Pancreas (tissue), 10 donors: ENCODE measurements around the gene MTG2. TPM values are rescaled to one million over a fixed set of nuclear protein-coding genes. Genes with fewer than 3 reads are reported as not detected.

Experiments
- ATAC-seq, 4 donors: fragments of 200-7000 bp; cut with Tn5 transposase; one replicate each; pipeline versions ENCODE4 v1.8.0 to v1.9.1; 2020; ENCODE audit warnings: mild to moderate bottlenecking in 4 of 4, moderate library complexity in 4 of 4
- DNase-seq, 6 donors: peaks; one replicate each; pipeline ENCODE4 v3.0.0-alpha.2; 2020
- FAIRE-seq: peaks from 2 replicates; lab custom pipeline; 2012; peaks lifted over from hg19 to GRCh38; lab: Jason Lieb, UNC
- H3K27ac ChIP-seq, 4 donors: fragments of 200-600 bp; sonication (generic); 1 replicate in 3 of 4; 2 replicates in 1 of 4; pipeline versions ENCODE4 v1.5.0 to v1.8.0; 2020
- H3K27me3 ChIP-seq, 4 donors: fragments of 200-600 bp; one replicate each; pipeline ENCODE4 v1.8.0; 2021
- H3K36me3 ChIP-seq, 3 donors: fragments of 200-600 bp; sonication (generic) in 1 of 3; one replicate each; pipeline versions ENCODE4 v1.5.0 to v1.8.0; 2020 to 2021
- H3K4me1 ChIP-seq, 3 donors: fragments of 200-600 bp; one replicate each; pipeline ENCODE4 v1.8.0; 2021
- H3K4me3 ChIP-seq, 4 donors: fragments of 200-600 bp; sonication (generic) in 2 of 4; one replicate each; pipeline versions ENCODE4 v1.5.0 to v1.8.0; 2020 to 2021
- H3K9me3 ChIP-seq, 4 donors: fragments of 200-600 bp; one replicate each; pipeline ENCODE4 v1.8.0; 2021
- WGBS, 2 donors: extraction: QIAGEN DNeasy Blood & Tissue Kit; methylation state at CpG; one replicate each; pipeline ENCODE4 v1.1.7; 2013; 5-methylcytosine and 5-hydroxymethylcytosine counted together
- intact Hi-C, 3 donors: fragments of 100-400 bp; cut with DNase I; formaldehyde crosslinking; loops; one replicate each; pipeline versions ENCODE4 v1.11.1 to v1.14.2; 2022
- polyA plus RNA-seq, 2 donors: library from polyadenylated mRNA; stranded (reverse); fragments of 200-250 nt; gene quantifications; one replicate each; pipeline ENCODE4 v1.2.3, GENCODE V29; 2013
- total RNA-seq, 6 donors: library from RNA; stranded (reverse); fragmentation: NEBNext Ultra II Directional in 4 of 6; extraction: Animal tissue kit (Norgen Biotek cat#: 25700) in 4 of 6; gene quantifications; one replicate each; pipeline versions ENCODE4 v1.2.1 to v1.2.4, GENCODE V29; 2021 to 2023
- TF ChIP-seq, protein P1 (sequence below), 4 donors: fragments of 200-600 bp; sonication (generic) in 3 of 4; IDR thresholded peaks; one replicate each; pipeline versions ENCODE4 v1.5.0 to v1.8.0; 2021; ENCODE audit warnings: antibody characterized with exemption in 4 of 4
- donor health status: healthy with polysubstance abuse.
- donor health status: DM: no; HTN: no; CAD: no; lungs with moderate emphysema.
- donor health status: DM: no; HTN: no; CAD: no.
- donor health status: control.
- donor health status: control.
- donor health status: Bipolar disorder and iron deficiency.
- donor health status: DM: yes; HTN: yes; CAD: no.
- donor health status: DM: no; HTN: no; CAD: no.
- donor health status: DM: no; HTN: no; CAD: no.
- donor health status: DM: yes; HTN: yes; CAD: no.

Gene MTG2
- total and polyA plus RNA-seq, 8 donors = 9.7 to 55.3 (median 14.2) TPM

DNA sequence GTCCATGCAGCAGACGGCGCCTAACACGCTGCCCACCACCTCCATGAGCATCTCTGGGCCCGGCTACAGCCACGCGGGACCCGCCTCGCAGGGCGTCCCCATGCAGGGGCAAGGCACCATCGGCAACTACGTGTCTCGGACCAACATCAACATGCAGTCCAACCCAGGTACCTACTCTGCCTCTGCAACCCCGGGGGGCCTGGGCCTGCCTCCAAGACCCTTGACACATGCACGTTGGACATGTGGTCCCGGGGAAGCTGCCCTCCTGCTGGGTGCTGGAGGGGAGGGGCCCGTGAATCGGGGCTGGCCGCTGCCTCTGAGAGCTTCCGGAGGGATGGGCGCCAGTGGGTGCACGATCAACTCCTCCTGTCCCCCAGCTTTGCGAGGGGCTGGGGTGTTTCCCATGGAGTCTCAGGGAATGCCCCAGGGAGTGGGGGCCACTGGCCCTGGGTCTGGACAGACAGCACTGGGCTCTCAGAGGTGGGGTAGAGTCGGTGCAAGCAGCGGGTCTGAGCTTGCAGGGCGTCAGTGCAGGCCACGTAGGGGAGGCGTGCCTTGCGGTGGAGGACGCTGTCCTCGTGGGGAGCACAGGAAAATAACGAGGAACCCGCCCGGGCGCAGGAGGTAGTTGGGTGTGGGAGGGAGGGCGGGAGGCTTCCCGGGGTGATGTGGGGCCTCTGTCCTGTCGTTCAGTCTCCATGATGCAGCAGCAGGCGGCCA lies 19.9 kb upstream of the MTG2 start:
- no peak overlapping the region for H3K4me3 ChIP-seq
- no peak overlapping the region for H3K27ac ChIP-seq
- peaks cover 0 to 41% (median 11%) of the 10 kb centered on the region in 3 donors for H3K36me3 ChIP-seq
- DNase-seq = peak in 1 of 6 donors; percentile 57
- no peaks in the 10 kb centered on the region for H3K4me1 ChIP-seq
- ATAC-seq = no peak
- H3K9me3 ChIP-seq = no peaks in the 10 kb centered on the region
- no peak for FAIRE-seq
- WGBS, 2 donors = 94 to 96% methylated on average over 35 to 38 of the region's 38 CpGs
- intact Hi-C loops = no loop called here
- TF ChIP-seq, protein P1, sequence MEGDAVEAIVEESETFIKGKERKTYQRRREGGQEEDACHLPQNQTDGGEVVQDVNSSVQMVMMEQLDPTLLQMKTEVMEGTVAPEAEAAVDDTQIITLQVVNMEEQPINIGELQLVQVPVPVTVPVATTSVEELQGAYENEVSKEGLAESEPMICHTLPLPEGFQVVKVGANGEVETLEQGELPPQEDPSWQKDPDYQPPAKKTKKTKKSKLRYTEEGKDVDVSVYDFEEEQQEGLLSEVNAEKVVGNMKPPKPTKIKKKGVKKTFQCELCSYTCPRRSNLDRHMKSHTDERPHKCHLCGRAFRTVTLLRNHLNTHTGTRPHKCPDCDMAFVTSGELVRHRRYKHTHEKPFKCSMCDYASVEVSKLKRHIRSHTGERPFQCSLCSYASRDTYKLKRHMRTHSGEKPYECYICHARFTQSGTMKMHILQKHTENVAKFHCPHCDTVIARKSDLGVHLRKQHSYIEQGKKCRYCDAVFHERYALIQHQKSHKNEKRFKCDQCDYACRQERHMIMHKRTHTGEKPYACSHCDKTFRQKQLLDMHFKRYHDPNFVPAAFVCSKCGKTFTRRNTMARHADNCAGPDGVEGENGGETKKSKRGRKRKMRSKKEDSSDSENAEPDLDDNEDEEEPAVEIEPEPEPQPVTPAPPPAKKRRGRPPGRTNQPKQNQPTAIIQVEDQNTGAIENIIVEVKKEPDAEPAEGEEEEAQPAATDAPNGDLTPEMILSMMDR (IDR thresholded peaks at IDR 0.05) = no peak
- no peaks in the 10 kb centered on the region for H3K27me3 ChIP-seq

DNA sequence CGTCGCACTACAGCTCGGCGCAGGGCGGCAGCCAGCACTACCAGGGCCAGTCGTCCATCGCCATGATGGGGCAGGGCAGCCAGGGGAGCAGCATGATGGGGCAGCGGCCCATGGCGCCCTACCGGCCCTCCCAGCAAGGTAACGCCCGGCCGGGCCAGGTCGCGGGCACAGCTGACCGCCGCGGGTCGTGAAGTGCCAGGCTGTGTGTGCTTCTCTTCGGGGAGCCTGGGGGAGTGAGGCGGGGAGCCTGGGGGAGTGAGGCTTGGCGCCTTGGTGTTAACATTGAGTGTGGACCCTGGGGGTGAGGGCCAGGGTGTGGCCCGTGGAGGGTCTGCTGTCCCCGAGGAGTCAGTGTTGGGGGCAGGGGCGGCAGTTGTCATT lies 19.4 kb upstream of the MTG2 start:
- no peak for ATAC-seq
- TF ChIP-seq, protein P1 (IDR thresholded peaks at IDR 0.05) = no peak
- Histone ChIP-seq H3K27ac (no peak overlapping the region), H3K9me3 (no peaks in the 10 kb centered on the region), H3K4me3 (no peak overlapping the region), H3K4me1 (no peaks in the 10 kb centered on the region), H3K36me3 (peaks cover 0 to 41% (median 11%) of the 10 kb centered on the region in 3 donors), H3K27me3 (no peaks in the 10 kb centered on the region)
- intact Hi-C loops = no loop called here
- DNase-seq = peak in 1 of 6 donors; percentile 70
- 94 to 98% methylated on average over 25 of the region's 25 CpGs for WGBS, 2 donors
- no peak for FAIRE-seq

GRCh38 chr20:62163986-62164762 lies 18.7 kb upstream of the MTG2 start:
- no peaks in the 10 kb centered on the region for H3K9me3 ChIP-seq
- TF ChIP-seq, protein P1 (IDR thresholded peaks at IDR 0.05) = no peak
- H3K4me1 ChIP-seq = no peaks in the 10 kb centered on the region
- DNase-seq = peak in 1 of 6 donors; percentile 49
- peak in 1 of 4 donors; percentile 23 for ATAC-seq
- no peak overlapping the region for H3K4me3 ChIP-seq
- peaks cover 0 to 43% (median 11%) of the 10 kb centered on the region in 3 donors for H3K36me3 ChIP-seq
- WGBS, 2 donors = 95 to 96% methylated on average over 29 of the region's 29 CpGs
- no peak overlapping the region for H3K27ac ChIP-seq
- H3K27me3 ChIP-seq = no peaks in the 10 kb centered on the region
- FAIRE-seq = no peak
- intact Hi-C loops = no loop called here

DNA sequence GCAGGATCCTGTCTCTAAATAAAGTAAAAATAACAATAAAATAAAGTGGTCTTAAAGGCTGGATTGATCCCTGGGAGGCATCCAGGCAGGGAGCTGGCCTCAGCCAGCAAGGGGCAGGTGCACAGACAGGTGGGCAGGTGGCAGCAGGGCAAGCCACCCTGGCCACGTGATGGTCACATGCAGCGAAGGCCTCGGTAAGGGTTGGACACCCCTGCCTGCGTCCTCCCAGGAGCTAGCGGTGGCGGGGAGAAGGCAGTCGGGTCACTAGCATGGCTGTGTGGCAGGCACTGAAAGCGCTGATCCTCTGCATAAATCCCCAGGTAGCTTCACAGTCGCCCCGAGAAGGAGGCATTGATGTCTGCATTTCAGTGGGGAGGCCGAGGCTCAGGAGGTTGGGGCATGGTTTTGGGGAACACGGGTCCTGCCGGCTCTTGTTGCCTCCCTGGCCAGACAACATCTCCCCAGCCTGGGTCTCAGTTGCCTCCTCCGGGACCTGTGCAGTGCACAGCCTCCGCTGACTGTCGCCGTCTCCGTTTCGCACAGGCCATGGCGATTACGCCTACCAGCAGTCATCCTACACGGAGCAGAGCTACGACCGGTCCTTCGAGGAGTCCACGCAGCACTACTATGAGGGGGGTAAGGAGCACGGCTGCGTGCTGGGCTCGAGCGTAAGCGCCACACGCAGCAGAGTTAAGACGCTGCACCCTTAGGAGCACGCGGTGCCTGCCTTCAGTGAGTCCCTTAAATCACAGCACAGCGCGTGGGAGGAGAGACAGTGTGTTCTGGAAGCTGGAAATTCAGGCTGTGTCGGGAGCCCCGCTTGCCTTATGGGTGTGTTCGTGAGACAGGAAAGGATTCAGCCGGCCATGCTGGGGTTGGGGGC lies 17.7 kb upstream of the MTG2 start:
- FAIRE-seq (no peak), DNase-seq (peak in 1 of 6 donors; percentile 53), ATAC-seq (no peak)
- no peaks in the 10 kb centered on the region for H3K27me3 ChIP-seq
- intact Hi-C loops = no loop called here
- no peaks in the 10 kb centered on the region for H3K9me3 ChIP-seq
- 96 to 97% methylated on average over 41 of the region's 41 CpGs for WGBS, 2 donors
- peaks cover 0 to 50% (median 11%) of the 10 kb centered on the region in 3 donors for H3K36me3 ChIP-seq
- H3K4me1 ChIP-seq = no peaks in the 10 kb centered on the region
- no peak overlapping the region for H3K27ac ChIP-seq
- H3K4me3 ChIP-seq = no peak overlapping the region
- TF ChIP-seq, protein P1 (IDR thresholded peaks at IDR 0.05) = no peak
